ENCODE measurements around the gene OSTN. TPM values are rescaled to one million over a fixed set of nuclear protein-coding genes. Genes with fewer than 3 reads are reported as not detected.

OSTN gene
- total and polyA plus RNA-seq, 2 experiments from 2014 or later, result not detected

GRCh38 chr3:191253089-191253799 is 54.2 kb downstream of the OSTN start (continued):
- TF ChIP-seq REST (IDR thresholded peaks at IDR 0.05; ENCODE audit: unreplicated experiment) (no peak), JUNB (IDR thresholded peaks at IDR 0.05; ENCODE audit: unreplicated experiment) (no peak), NANOG (IDR thresholded peaks at IDR 0.05; ENCODE audit: borderline replicate concordance) (peak; percentile 59; the same call in 1 of the 2 replicates), EZH2 (IDR thresholded peaks at IDR 0.05; ENCODE audit: low read depth, unreplicated experiment) (no peak), POLR2AphosphoS5 (IDR thresholded peaks at IDR 0.05; ENCODE audit: low read depth) (no peak), STAT1 (IDR thresholded peaks at IDR 0.05; ENCODE audit: unreplicated experiment) (no peak), ETS1 (IDR thresholded peaks at IDR 0.05) (no peak), ZNF331 (CRISPR knock-in tag; IDR thresholded peaks at IDR 0.05; ENCODE audit: low read depth) (no peak)

- no peaks in the 10 kb centered on the region for H3K9me3 Mint-ChIP-seq
- H3K79me2 ChIP-seq (replicated peaks; ENCODE audit: insufficient read depth), result no peaks in the 10 kb centered on the region
- ATAC-seq (no peak), DNase-seq (ENCODE audit: low spot score) (no peak)
- H3K4me3 Mint-ChIP-seq, result no peak overlapping the region
- peak overlapping the region; percentile 54 for H3K4me2 ChIP-seq
- H4K20me1 ChIP-seq (replicated peaks; ENCODE audit: insufficient read depth), result no peaks in the 10 kb centered on the region
- no peaks in the 10 kb centered on the region for H3K36me3 Mint-ChIP-seq (ENCODE audit: low read depth)
- H3K4me1 ChIP-seq (ENCODE audit: insufficient read depth), result peaks cover 71% of the 10 kb centered on the region
- no peaks in the 10 kb centered on the region for H3K36me3 ChIP-seq (ENCODE audit: insufficient read depth)
- H3K4me3 ChIP-seq, result no peak overlapping the region
- H3K27me3 ChIP-seq (ENCODE audit: insufficient read depth), result no peaks in the 10 kb centered on the region
- H3F3A ChIP-seq (replicated peaks; ENCODE audit: low read depth), result no peaks in the 10 kb centered on the region
- H3K9me2 ChIP-seq (ENCODE audit: insufficient read depth), result no peaks in the 10 kb centered on the region
- H3K4me1 Mint-ChIP-seq, result peaks cover 60% of the 10 kb centered on the region
- H3K27ac Mint-ChIP-seq, result peak overlapping the region; percentile 83
- H3K27me3 Mint-ChIP-seq (ENCODE audit: insufficient read depth, low read depth, poor library complexity), result peaks cover 2% of the 10 kb centered on the region
- H3K27ac ChIP-seq (ENCODE audit: low read depth), result peak overlapping the region; percentile 51
- H2AFZ ChIP-seq, result no peak overlapping the region
- TF ChIP-seq JUNB (IDR thresholded peaks at IDR 0.05; ENCODE audit: unreplicated experiment), result no peak
- TF ChIP-seq EZH2 (IDR thresholded peaks at IDR 0.05; ENCODE audit: low read depth, unreplicated experiment), result no peak
- no peak for TF ChIP-seq ZNF462 (CRISPR knock-in tag; IDR thresholded peaks at IDR 0.05)
- TF ChIP-seq ZNF331 (CRISPR knock-in tag; IDR thresholded peaks at IDR 0.05; ENCODE audit: low read depth), result no peak
- TF ChIP-seq CTCF (conservative IDR thresholded peaks at IDR 0.05; ENCODE audit: low read depth in 2 of 2), result no peak
These were observed 55.2 kb downstream of the OSTN start for GRCh38 chr3:191254098-191254873.

All from GM23338 (cell line).